Smooth muscle cell (in vitro differentiated cells): ENCODE data around the gene SH2D7. TPM values are rescaled to one million over a fixed set of nuclear protein-coding genes. Genes with fewer than 3 reads are reported as not detected.

ENCODE experiments used
- DNase-seq: peaks from one replicate; lab custom pipeline; 2025; ENCODE audit not compliant: unreplicated experiment; lab: John Stamatoyannopoulos, UW
- H2AFZ ChIP-seq: fragments of 200-600 bp; sonication (generic); 2 replicates; pipeline ENCODE4 v1.6.0; 2016; ENCODE audit warnings: antibody characterized with exemption, low read depth, mild to moderate bottlenecking
- H3F3A ChIP-seq: fragments of 200-600 bp; sonication (generic); 2 replicates; pipeline ENCODE4 v1.6.0; 2017; ENCODE audit warnings: antibody characterized with exemption, low read depth
- H3K27ac ChIP-seq: fragments of 200-600 bp; sonication (generic); 2 replicates; pipeline ENCODE4 v1.5.1; 2016; ENCODE audit warnings: low read depth, mild to moderate bottlenecking
- H3K27me3 ChIP-seq: fragments of 200-600 bp; sonication (generic); 2 replicates; pipeline ENCODE4 v1.6.1; 2016; ENCODE audit warnings: low read depth, mild to moderate bottlenecking
- H3K36me3 ChIP-seq: fragments of 200-600 bp; sonication (generic); 2 replicates; pipeline ENCODE4 v1.5.1; 2016; ENCODE audit warnings: low read depth
- H3K4me1 ChIP-seq: fragments of 200-600 bp; sonication (generic); 2 replicates; pipeline ENCODE4 v1.5.1; 2016; ENCODE audit warnings: low read depth
- H3K4me2 ChIP-seq: fragments of 200-600 bp; sonication (generic); 2 replicates; pipeline ENCODE4 v1.6.0; 2016; ENCODE audit warnings: mild to moderate bottlenecking
- H3K4me3 ChIP-seq: fragments of 200-600 bp; sonication (generic); 2 replicates; pipeline ENCODE4 v1.5.1; 2016; ENCODE audit warnings: mild to moderate bottlenecking
- H3K79me2 ChIP-seq: fragments of 200-600 bp; sonication (generic); 2 replicates; pipeline ENCODE4 v1.6.0; 2016; ENCODE audit warnings: low read depth, mild to moderate bottlenecking
- H3K9ac ChIP-seq: fragments of 200-600 bp; sonication (generic); 2 replicates; pipeline ENCODE4 v1.6.0; 2016; ENCODE audit warnings: low read depth
- H3K9me3 ChIP-seq: fragments of 200-600 bp; sonication (generic); replicated peaks from 2 replicates; pipeline ENCODE4 v1.5.1; 2016; ENCODE audit warnings: low read depth
- H4K20me1 ChIP-seq: fragments of 200-600 bp; sonication (generic); 2 replicates; pipeline ENCODE4 v1.6.0; 2016; ENCODE audit warnings: low read depth
- CTCF ChIP-seq: fragments of 200-600 bp; sonication (generic); IDR thresholded peaks from 2 replicates; pipeline ENCODE4 v1.5.1; 2017; ENCODE audit warnings: borderline replicate concordance, mild to moderate bottlenecking, antibody characterized with exemption; ENCODE audit not compliant: insufficient read depth, poor library complexity, severe bottlenecking
- WGBS: methylation state at CpG from one replicate; pipeline ENCODE4 v1.1.7; 2016; ENCODE audit warnings: low lambda C conversion rate; 5-methylcytosine and 5-hydroxymethylcytosine counted together
- polyA plus RNA-seq: library from polyadenylated mRNA; unstranded; fragments of >200 nt; fragmentation: Nextera tagmentation; extraction: Ambion mirVana; gene quantifications from 2 replicates; pipeline ENCODE4 v1.2.1, GENCODE V29; 2016
- total RNA-seq: library from RNA; depleted of rRNA; stranded (reverse); fragments of >200 nt; gene quantifications from 2 replicates; pipeline ENCODE4 v1.2.3, GENCODE V29; 2014

Gene SH2D7
- total and polyA plus RNA-seq, 2 experiments from 2014 or later: 0.07 TPM; not detected in 1

DNA sequence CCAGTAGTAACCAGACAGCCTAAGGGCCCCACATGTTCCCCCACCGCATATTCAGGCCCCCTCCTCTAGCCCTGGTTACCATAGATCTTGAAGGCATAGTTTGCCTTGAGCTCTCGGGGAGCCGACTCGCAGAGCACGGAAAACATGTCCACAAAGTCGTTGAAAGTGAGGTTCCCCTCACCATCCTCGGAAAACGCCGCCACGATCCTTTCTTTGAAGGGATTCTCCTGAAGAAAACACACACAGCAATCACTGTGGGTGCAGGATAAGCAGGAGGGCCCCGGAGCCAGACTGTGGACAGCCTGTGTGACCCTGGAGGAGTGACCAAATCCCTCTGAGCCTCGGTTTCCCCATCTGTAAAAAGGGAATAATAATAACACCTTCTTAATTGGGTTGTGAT, 16.8 kb downstream of the SH2D7 start:
- no peak for DNase-seq
- H3K4me2 ChIP-seq: no peak overlapping the region
- no peak overlapping the region for H3K9ac ChIP-seq
- 90% methylated on average over 12 of the region's 12 CpGs for WGBS
- H4K20me1 ChIP-seq: no peaks in the 10 kb centered on the region
- H3K27ac ChIP-seq: no peak overlapping the region
- H3K4me3 ChIP-seq: no peak overlapping the region
- no peaks in the 10 kb centered on the region for H3F3A ChIP-seq
- H3K9me3 ChIP-seq: no peaks in the 10 kb centered on the region
- no peaks in the 10 kb centered on the region for H3K79me2 ChIP-seq
- no peaks in the 10 kb centered on the region for H3K36me3 ChIP-seq
- no peak overlapping the region for H2AFZ ChIP-seq
- no peaks in the 10 kb centered on the region for H3K27me3 ChIP-seq
- H3K4me1 ChIP-seq: no peaks in the 10 kb centered on the region
- no peak for TF ChIP-seq CTCF

- no peak for DNase-seq
- Histone ChIP-seq H3K9me3 (no peaks in the 10 kb centered on the region), H2AFZ (no peak overlapping the region), H3K4me1 (no peaks in the 10 kb centered on the region), H3K9ac (no peak overlapping the region), H3F3A (no peaks in the 10 kb centered on the region), H3K27ac (no peak overlapping the region), H3K79me2 (no peaks in the 10 kb centered on the region), H3K36me3 (no peaks in the 10 kb centered on the region), H3K4me3 (no peak overlapping the region), H3K4me2 (no peak overlapping the region), H4K20me1 (no peaks in the 10 kb centered on the region), H3K27me3 (no peaks in the 10 kb centered on the region)
- no peak for TF ChIP-seq CTCF
- 92% methylated on average over 6 of the region's 6 CpGs for WGBS
Measured at GRCh38 chr15:78110096-78110495, 17.7 kb downstream of the SH2D7 start.

- no peaks in the 10 kb centered on the region for H4K20me1 ChIP-seq
Measured at GRCh38 chr15:78110916-78111475, 18.6 kb downstream of the SH2D7 start.

More at GRCh38 chr15:78110916-78111475, 18.6 kb downstream of the SH2D7 start:
- Histone ChIP-seq H3K4me2 (no peak overlapping the region), H3K9ac (no peak overlapping the region), H3K36me3 (no peaks in the 10 kb centered on the region), H2AFZ (no peak overlapping the region), H3K4me1 (no peaks in the 10 kb centered on the region), H3K9me3 (no peaks in the 10 kb centered on the region), H3K27me3 (no peaks in the 10 kb centered on the region), H3F3A (no peaks in the 10 kb centered on the region), H3K79me2 (no peaks in the 10 kb centered on the region), H3K4me3 (no peak overlapping the region), H3K27ac (no peak overlapping the region)
- 93% methylated on average over 10 of the region's 10 CpGs for WGBS
- DNase-seq: no peak
- TF ChIP-seq CTCF: no peak
